Stimulated activated CD8-positive, alpha-beta memory T cell treated with anti-CD3 and anti-CD28 coated beads, Interleukin-7, amount 100 ng/mL, for 24 hours (primary cell): ENCODE measurements around the gene SLC28A2.

Experiments
- DNase-seq: peaks from one replicate; pipeline ENCODE4 v3.0.0-alpha.2; 2020; ENCODE audit warnings: low read depth

The SLC28A2 gene

GRCh38 chr15:45326280-45326679, 74.2 kb downstream of the SLC28A2 start:
- DNase-seq: no peak

- no peak for DNase-seq
Observed at GRCh38 chr15:45326741-45327140, 74.7 kb downstream of the SLC28A2 start.
